Activated CD4-positive, CD25-positive, alpha-beta regulatory T cell (primary cell): ENCODE data around the gene RMDN2.
A peak's percentile ranks its signal among the peaks of the same experiment; 100 is the strongest.
"Not testable (repeated sequence)": the region's sequence is repeated elsewhere in the genome, so short reads cannot be mapped to it uniquely, and the experiment has no call there.

Experiments
- DNase-seq, 4 experiments: peaks; one replicate each; lab custom pipeline; 2025; lab: John Stamatoyannopoulos, UW

The RMDN2 gene

DNA sequence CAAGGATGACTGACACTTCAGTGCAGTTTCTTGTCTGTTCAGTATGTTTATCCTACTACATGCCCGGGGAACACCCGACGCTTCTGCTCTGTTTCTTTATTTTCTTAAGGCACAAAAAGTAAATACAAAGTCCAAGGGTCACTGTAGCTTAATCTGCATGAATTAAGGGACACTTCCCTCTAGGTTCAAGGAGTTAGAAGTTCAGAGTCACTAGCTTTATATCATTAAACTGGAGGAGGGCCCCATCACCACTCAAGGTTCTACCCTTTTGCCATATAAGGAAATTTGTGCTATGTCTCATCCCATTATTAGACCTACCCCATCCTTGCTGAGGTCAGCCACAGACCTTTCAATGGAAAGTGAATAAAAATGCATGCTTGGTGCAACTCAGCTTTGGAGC lies 27.6 kb upstream of the RMDN2 start:
- DNase-seq: no peak

DNA sequence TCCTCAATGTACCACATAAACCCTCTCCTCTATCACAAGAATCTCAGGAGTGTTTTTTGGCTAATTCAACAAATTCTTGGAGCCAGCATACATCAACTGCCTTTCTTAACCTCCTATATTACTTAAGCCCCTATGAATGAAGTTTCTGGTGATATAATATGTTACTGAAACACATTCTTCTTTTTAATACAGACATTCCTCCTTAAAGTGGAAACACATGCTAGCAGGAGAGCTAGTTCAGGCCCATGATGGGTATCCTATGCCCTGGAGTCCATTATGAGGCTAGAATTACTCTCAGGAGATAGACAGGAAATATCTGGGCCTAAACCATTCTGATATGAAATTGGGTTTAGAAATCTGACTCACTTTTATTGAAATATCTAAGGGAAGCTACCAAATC lies 26.6 kb upstream of the RMDN2 start:
- no peak for DNase-seq

DNA sequence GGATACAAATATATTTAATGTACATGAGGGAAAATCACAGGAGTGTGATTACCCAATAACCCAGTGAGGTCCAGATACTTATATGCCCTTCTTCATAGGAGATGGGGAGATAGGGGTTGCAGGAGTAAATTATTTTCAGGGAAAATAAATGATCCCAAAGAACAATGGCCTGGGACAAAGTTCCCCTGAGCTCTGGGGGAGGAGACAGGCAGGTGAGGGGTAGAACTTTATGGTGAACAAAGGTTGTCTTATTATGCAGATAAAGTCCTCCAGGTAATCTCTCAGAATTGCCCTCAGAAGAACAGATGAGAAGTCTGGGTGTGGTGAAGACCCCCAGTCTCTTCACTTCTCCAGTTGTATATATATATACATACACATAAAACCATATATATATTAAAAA lies 22.1 kb upstream of the RMDN2 start:
- no peak for DNase-seq

DNA sequence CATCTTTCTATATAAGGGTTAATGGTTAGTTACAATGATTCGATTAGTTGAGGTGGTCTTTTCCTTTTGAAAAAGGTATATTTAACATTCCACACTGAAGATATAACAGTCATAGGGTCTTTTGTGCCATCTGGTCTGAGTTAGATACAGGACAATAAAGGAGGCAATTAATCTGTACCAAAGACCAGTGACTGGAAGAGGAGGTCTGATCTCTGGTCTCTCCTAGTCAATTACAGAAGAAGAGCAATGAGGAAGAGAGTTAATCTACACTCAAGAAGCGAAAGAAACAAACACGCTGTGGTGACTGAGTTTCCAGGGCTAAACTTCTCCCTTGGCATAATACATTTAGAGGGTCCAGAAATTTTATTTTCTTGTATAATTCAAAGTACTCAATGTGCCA lies 20.7 kb upstream of the RMDN2 start:
- DNase-seq: no peak

DNA sequence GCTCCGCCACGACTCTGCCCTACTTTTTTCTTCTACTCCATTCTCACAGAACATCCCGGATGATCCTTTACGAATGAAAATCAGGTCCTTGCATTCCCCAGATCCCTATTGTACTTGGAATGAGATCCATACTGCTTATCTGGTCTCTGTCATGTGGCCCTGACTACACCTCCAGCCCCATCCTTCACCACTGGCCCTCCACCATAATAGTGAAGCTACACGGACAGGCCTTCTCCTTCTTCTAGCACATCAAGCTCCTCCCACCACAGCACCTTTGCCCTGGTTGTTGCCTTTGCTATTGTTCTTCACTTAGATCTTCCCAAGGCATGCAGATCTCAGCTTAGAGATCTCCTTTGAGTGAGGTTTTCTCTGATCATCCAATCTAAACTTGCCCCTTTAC lies 20.1 kb upstream of the RMDN2 start:
- DNase-seq: no peak

DNA sequence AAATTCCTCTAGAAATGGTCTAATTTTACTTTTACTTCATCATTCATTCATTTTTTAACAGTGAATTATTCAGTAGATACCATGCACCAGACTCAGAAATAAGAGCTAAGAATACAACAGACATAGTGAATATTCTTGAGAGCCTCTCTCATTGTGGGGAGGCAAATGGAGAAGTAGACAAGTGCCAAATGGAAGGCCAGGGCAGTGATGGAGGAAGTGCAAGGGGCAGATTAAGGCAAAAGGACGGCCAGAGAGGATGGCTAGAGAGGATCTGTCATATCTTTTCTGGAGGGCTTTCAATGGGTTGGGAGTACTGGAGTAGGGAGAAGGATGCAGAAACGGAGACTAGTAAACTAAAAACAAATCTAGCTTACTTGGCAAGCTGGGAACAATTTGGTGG lies 19.0 kb upstream of the RMDN2 start:
- DNase-seq: no peak

DNA sequence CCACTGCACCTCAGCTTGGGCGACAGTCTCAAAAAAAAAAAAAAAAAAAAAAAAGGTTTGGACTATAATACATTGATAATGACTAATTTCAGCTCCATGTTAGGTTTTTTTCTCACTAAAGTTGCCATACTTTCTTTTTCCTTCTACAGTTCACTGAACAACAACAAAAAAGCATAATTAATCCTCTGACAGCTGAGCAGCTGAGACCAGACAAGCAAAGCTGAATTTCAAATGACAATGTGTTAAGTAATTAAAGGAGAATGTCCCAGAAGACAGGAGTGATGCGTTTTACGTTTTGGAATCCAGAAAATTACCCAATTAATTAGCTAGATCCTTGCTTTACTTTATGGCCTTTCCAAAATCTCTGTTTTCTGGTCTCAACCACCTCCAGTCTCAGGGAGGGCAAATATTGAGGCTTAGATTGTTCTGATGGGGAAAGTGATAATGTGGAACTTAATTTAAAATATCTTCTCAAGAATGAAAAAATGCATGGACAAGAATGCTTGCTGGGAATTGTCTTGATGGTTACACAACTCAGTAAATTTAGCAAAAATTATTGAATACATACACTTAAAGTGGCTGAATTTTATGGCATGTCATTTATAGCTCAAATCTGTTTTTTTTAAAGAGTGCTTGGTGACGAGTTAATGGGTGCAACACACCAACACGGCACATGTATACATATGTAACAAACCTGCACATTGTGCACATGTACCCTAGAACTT lies 17.4 kb upstream of the RMDN2 start:
- DNase-seq: no peak

DNA sequence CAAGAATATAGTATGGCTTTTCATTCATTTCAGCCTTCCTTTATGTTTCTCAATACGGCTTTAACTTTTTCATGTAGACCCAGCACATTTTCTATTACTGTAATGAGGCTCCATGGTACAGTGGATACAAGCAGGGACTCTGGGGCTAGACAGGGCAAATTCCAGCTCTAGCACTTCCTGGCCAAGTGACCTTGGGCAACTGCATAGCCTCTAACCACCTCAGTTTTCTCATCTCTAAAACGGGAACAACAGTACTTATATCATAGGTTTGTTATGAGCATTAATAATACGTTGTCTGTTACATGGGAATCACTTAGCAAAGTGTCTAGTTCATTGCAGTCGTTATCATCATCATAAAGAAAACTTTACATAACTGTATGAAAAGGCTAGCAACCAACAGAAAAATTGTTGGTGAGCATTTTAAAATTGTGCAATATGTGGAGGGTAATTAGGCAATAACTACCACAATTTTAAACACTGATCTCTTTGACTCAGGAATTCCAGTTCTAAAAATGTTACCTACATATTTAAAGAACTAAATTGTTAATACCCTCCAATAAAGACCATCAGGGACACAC lies 13.7 kb upstream of the RMDN2 start:
- no peak for DNase-seq

DNA sequence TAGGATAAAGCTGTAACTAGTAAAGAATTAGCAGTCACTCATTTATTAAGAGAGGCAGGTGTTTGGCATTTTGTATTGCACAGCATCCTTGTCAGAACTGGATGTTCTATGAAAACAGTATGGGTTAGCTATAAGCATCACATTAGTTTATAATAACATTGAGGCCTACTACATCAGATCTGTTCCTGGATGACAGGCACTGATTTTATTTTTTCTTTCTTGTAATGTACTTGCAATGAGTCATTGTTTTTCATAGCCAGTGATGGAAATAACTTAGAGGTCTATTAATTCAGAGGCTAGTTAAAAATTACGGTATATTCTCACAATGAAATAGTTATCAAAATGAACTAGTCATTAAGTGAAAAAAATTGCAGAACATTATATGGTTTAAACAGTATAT lies 13.0 kb upstream of the RMDN2 start:
- no peak for DNase-seq

DNA sequence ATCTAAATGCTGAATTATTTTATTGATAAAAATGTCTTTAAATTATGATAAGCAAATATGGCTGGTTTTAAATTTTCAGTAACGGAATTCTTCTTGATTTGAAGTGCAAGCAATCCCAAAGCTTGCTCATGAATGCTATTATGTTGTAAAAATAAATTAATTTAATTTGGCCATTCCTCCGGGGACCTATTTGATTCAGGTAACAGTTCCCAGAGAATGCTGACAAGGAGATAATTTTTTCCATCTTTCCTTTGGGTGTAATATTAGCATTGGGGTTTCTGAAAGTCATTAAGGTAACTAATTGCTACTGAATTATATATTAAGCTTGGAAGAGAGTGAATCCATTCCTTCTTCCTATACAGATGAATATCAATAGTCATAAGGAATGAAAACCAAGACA lies 12.5 kb upstream of the RMDN2 start:
- no peak for DNase-seq

DNA sequence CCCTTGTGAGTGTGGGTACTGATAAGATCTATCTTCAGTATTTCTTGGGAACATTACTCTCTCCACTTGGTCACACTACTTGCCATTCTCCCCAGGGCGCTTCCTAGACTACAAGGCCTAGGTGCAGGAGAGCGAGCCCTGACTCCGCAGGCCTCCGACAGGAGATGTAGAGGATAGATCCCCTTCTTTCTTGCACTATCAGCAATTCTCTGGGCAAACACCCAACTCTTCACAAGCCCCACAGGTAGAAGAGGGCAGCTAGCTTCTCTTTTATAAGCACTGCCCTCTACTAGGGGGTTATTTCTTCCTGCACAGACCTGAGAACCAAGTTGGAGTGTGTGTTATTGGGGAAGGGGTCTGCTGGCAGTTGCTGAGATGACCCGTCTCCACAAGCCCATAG lies 10.7 kb upstream of the RMDN2 start:
- no peak for DNase-seq

DNA sequence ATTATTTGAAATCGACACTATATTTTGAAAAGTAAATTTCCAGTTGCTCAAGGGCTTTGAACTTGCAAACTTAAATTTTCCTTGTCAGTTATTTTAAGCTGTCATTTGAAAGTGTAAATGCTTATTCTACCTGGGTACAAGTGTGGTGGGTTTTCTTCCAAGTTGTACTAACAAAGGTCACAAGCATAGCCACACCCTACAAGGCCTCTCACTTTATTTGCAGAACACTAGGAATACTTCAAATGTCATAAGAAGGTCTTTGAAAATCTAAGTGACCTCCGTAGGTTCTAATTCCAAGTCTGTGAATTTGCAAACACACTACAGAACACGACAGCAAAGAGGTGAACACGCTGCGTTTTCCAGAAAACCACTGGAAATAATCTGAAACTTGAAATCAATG lies 9.3 kb upstream of the RMDN2 start:
- no peak for DNase-seq

DNA sequence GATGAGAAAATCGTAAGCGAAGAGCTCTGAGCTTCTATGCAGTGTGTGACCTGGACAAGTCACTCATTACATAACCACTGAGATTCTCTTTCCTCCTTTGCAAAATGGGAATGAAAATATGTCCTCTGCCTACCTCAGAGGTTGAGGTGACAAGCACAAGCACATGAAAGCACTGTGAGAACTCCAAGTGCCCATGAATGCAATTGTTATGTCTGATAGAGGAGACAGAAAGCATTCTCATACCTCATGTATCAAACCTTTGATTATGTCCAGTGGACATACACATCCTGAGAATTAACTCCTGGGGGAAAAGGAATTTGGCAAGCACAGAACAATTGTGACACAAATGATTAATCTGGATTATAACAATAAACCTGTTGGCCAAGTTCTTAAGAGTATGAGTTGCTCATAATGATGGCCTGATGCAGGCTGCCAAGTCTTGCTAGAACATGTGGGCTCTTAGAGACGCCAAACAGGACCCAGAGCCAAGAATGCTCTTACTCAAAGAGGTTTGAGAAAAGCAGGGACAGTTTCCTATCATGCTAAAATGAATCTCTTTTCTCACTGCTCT lies 8.5 kb upstream of the RMDN2 start:
- no peak for DNase-seq

DNA sequence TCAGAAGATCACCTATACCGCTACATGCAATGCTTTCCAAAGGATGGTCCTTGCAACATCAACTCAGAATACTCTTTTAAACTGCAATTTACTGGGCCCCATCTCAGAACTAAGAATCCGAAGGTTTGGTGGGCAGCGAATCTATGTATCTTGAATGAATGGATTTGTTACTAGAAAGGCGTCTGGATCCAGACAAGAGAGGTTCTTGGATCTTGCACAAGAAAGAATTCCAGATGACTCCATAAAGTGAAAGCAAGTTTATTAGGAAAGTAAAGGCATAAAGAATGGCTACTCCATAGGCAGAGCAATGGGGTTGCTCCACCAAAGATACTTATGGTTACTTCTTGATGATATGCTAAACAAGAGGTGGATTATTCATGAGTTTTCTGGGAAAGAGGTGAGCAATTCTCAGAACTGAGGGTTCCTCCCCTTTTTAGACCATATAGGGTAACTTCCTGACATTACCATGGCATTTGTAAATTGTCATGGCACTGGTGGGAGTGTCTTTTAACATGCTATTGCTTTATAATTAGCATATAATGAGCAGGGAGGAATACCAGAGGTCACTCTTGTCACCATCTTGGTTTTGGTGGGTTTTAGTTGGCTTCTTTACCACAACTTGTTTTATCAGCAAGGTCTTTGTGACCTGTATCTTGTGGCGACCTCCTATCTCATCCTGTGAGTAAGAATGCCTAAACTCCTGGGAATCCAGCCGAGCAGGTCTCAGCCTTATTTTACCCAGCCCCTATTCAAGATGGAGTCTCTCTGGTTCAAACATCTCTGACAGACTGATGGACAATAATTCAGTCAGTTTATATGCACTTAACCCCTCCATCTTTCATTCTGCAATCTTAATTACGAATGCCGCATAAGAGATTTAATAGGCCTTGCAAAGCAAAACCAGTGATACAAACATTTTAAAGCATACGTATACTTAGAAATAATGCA lies 7.5 kb upstream of the RMDN2 start:
- no peak for DNase-seq

DNA sequence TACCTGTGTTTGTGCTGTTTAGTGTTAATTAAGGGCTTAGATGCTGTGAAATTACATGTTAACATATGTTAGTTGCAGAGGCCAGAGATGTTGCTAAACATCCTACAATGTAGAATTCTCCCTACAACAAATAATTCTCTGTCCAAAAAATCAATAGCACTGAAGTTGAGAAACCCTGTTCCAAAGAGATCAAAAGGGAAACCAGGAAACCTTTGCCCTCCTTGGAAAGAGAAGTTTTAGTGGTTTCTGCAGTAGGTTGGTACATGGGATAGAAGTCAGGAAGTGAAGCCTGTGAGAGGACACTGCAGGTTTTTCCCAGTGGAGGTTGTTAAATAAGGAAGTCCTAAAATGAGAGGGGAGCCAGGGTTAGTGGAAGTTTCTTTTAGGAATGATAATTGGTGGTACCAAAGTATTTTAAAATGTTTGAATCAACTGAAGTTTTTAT lies 6.3 kb upstream of the RMDN2 start:
- DNase-seq: no peak

DNA sequence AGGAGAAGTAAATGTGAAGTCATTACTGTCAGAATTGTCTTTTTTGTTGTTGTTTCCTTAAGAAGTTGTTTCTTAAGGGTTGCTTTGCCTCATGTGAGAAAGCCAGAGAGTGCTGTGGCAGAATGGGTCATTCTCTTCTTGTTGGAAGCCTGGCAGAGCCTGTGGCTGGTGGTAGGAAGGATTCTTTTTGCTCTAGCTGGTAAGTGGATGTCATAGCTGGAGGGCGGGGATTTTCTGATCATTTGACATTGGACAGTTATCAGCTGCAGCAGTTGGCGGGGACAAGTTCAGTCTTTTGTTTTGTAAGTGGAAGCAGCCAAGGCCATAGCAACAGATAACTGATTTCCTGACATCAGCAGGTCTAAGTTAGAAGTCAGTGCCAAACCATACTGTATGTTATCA lies 5.5 kb upstream of the RMDN2 start:
- no peak for DNase-seq

DNA sequence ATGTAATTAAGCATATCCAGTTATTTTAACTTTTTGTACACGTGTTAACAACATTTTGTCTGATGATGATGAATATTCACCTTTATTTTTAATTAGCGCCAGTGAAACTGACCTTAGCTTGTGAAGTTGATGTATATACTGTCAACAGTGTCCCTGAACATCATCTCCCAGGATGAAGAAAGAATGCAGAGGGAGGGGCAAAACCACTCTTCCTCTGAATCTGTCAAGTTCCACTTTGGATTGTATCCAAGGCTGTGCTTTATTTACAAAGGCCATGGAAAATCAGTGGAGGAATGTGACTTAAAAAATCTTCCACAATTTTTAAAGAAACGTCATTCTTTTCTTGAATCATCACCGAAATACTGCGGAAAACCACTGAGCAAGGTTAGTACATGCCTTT lies 4.5 kb upstream of the RMDN2 start:
- DNase-seq: no peak

DNA sequence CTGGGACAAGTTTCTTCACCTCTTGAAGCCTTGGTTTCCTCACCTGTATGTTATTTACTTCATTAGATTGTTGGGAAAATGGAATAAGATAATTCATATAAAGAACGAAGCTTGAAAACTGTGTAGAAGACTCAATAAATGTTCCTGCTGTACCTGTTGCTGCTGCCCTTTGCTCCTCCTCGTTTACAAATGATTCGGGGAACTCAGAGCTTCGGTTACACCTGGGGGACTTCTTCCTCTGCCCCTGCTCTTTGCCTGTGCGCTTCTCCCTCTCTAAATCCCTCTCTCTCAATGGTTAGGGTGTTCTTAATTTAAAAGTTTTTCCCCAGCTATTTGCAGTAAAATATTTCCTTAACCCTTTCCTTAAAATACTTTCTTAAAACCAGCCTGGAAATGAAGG lies 3.3 kb upstream of the RMDN2 start:
- no peak for DNase-seq

DNA sequence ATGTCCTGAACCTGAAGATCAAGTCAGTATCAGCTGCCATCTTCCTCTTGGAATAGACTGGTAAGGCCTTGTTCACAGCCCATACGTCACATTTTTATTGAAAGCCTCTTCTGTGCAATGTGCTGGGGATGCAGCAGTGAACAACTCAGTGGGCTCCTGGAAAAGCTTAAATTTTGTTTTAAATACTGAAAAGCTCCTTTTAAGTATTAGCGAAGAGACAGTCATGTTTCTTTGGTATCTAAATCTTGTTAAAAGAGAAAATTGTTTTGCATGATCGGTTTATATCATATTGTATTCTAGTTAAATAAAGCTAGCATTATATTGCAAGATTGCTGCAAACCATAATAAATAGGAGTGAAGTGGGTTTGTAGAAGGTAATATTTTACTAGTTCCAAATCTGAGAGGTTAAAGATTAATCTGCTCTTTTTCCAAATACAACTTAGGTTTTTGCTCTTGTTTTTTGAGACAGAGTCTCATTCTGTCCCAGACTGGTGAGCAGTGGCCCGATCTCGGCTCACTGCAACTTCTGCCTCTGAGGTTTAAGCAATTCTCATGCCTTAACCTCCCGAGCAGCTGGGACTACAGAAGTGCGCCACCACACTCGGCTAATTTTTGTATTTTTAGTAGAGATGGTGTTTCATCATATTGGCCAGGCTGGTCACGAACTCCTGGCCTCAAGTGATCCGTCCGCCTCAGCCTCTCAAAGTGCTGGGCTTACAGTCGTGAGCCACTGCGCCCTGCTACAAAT lies 1.6 kb upstream of the RMDN2 start:
- DNase-seq: no peak

DNA sequence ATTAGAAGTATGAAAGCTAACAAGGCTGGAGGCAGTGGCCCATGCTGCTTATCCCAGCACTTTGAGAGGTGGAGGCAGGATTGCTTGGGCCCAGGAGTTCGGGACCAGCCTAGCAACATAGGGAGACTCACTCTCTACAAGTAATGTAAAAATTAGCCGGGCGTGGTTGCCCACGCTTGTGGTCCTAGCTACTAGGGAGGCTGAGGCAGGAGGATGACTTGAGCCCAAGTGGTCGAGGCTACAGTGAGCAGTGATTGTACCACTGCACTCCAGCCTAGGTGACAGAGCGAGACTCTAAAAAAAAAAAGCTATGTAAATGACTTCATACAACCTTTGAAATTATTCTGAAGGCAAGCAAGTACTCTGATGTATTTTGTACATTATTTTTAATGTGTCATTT lies 1.5 kb downstream of the RMDN2 start:
- peak in 1 of 4 experiments; percentile 0 for DNase-seq

DNA sequence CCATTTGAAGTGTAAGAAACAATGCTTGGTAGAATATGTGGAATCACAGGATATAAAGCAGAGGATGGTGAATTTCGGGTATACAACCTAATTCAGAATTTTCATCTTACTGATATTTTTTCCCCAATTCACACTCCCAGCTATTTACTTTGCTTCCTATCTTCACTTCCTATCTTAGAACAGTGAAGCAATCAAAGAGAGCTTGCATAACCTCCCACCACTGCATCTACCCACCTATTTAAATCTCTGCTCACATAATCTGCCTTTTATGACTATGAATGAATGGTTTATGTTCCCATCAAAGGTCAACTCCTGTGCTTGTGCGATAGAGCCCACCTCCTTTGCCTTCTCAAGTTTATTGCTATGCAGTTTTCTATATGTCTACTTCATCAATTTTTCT lies 3.3 kb downstream of the RMDN2 start:
- DNase-seq: no peak

DNA sequence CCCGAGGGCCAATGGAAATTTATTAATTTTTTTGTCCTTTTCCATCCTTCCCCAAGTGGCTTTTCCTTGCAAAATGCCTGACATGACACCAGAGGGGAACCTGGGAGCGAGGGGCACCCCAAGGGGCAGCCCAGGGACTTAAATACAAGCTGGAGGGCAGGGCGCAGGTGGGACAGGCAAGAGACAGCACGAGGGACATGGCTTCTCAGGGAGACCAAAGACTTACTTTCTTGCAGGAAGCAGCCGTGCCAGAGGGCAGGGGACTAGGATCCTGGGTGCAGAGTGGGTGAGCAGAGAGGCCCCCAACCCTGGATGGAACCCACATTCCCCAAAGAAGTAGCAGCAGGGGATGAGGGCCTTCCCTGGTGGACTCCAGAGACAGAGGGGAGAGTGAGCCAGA lies 5.3 kb downstream of the RMDN2 start:
- DNase-seq: not testable (repeated sequence)
